Right atrium auricular region (tissue), 2 donors: ENCODE results near the gene ZC3HAV1. TPM values are rescaled to one million over a fixed set of nuclear protein-coding genes. Genes with fewer than 3 reads are reported as not detected.
"Not testable (repeated sequence)": the region's sequence is repeated elsewhere in the genome, so short reads cannot be mapped to it uniquely, and the experiment has no call there.

Experiments used
- DNase-seq: peaks from one replicate; pipeline ENCODE4 v3.0.0-alpha.2; 2019; ENCODE audit warnings: low spot score
- H3K27ac ChIP-seq, 2 donors: fragments of 200-600 bp; sonication (generic); 1 replicate in 1 of 2; 2 replicates in 1 of 2; pipeline ENCODE4 v1.5.1; 2016 to 2019
- H3K27me3 ChIP-seq, 2 donors: fragments of 200-600 bp; sonication (generic); one replicate each; pipeline versions ENCODE4 v1.5.1 to v1.6.0; 2017 to 2019
- H3K36me3 ChIP-seq: fragments of 200-600 bp; sonication (generic); one replicate; pipeline ENCODE4 v1.5.1; 2016
- H3K4me1 ChIP-seq, 2 donors: fragments of 200-600 bp; sonication (generic); one replicate each; pipeline versions ENCODE4 v1.5.1 to v1.6.0; 2017 to 2019
- H3K4me3 ChIP-seq, 2 donors: fragments of 200-600 bp; sonication (generic); 1 replicate in 1 of 2; 2 replicates in 1 of 2; pipeline ENCODE4 v1.5.1; 2017 to 2019; ENCODE audit warnings: mild to moderate bottlenecking in 1 of 2, moderate library complexity in 1 of 2
- H3K9me3 ChIP-seq, 2 donors: fragments of 200-600 bp; sonication (generic); one replicate each; pipeline ENCODE4 v1.5.1; 2019
- CTCF ChIP-seq, 2 donors: fragments of 200-600 bp; sonication (generic); IDR thresholded peaks; one replicate each; pipeline ENCODE4 v1.5.1; 2019; ENCODE audit warnings: antibody characterized with exemption in 2 of 2
- total RNA-seq, 2 donors: library from RNA; depleted of rRNA; stranded (reverse); fragments of >200 nt; gene quantifications; one replicate each; pipeline ENCODE4 v1.1.0, GENCODE V29; 2016

The ZC3HAV1 gene
- total RNA-seq, 2 donors from 2014 or later = 8.0 to 15.2 TPM

DNA sequence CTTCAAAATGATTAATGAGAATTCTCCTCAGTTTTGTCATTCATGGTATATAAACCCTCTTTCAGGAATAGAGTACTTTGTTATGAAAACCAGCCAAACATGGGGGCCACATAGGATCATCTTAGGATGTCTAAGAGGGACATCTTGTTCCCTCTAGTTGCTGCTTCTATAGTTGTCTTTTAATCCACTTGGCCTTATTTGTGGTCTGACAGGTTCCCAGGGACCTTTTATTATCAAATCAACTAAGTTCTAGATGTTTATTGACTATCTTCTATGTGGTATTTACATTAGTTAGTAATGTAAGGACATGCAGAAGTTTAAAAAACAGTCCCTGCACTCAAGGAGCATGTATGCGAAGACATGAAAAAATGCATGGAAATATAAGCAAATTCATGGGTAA, 1.6 kb upstream of the ZC3HAV1 start:
- H3K4me3 ChIP-seq = no peak overlapping the region
- H3K4me1 ChIP-seq = peaks cover 0 to 13% of the 10 kb centered on the region in 2 donors
- no peaks in the 10 kb centered on the region for H3K27me3 ChIP-seq
- H3K36me3 ChIP-seq = no peaks in the 10 kb centered on the region
- TF ChIP-seq CTCF (IDR thresholded peaks at IDR 0.05) = no peak
- no peak overlapping the region for H3K27ac ChIP-seq
- no peaks in the 10 kb centered on the region for H3K9me3 ChIP-seq
- DNase-seq = no peak

DNA sequence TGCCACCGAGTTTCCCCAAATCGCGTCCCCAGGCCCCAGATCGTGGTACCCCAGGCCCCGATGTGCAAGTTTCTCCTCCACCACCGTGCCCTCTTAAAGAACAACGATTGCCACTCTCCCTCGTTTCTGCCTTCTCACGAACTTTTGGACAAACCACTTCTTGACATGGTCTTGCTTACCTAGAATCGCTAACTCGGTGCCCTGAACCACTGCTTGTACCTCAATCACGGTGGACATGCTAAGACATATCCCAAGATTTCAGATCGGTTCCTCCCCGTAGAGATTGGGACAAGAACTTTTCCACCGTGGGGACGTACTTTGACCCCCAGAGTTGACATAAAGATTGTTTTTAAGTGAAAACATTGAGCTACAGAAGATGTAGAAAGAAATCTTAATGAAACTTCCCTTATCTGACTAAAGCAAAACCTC, 477 bp upstream of the ZC3HAV1 start:
- Histone ChIP-seq H3K27ac (peak overlapping the region; percentile 93 to 94), H3K9me3 (no peaks in the 10 kb centered on the region), H3K4me1 (peaks cover 0 to 22% of the 10 kb centered on the region in 2 donors), H3K4me3 (peak overlapping the region; percentile 81 to 84), H3K36me3 (no peaks in the 10 kb centered on the region), H3K27me3 (no peaks in the 10 kb centered on the region)
- no peak for DNase-seq
- TF ChIP-seq CTCF (IDR thresholded peaks at IDR 0.05) = no peak

DNA sequence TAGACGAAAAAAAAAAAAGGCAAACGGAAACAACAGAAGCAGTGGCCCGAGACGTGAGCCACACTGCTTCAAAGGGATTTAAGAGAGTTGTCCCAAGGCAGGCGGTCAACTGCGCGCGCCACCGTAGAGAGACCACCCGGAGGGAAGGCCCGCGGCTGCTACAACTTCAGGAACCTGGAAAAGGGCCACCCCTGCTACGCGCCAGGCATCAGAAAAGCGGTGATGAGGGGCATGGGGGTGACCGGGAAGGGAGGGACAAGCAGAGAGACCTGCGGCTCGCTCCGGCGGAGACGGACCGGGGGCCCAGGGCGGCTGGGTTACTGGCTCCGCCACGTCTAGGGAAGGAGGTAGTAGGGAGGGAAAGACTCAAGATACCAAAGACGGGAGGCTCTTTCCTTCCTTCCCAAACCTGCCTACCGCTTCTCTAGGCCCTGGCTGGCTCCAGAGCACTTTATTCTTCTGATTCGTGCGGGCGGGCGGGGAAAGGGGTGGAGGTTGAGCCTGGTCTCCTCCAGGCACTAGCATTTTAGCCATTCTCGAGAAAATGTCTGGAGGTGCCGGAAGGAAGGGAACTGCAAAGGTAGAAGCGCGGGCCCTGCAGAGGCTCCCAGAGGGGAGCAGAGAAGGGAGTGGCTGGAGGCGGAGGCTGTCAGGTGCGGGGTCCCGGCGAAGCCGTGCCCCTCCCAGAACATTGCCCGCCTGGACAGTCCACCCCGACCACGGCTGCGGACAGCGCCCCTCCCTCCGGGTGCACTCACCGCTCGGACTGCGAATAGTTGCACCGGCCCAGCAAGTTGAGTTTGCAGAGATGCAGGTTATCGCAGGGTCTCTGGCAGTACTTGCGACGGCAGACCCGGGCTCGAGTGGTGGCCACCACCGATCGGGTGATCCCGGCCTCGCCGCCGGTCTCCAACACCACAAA, 993 bp downstream of the ZC3HAV1 start:
- Histone ChIP-seq H3K4me1 (peaks cover 0 to 25% of the 10 kb centered on the region in 2 donors), H3K4me3 (peak overlapping the region; percentile 81 to 84), H3K27ac (peak overlapping the region; percentile 93 to 94), H3K9me3 (no peaks in the 10 kb centered on the region), H3K36me3 (no peaks in the 10 kb centered on the region), H3K27me3 (no peaks in the 10 kb centered on the region)
- no peak for TF ChIP-seq CTCF (IDR thresholded peaks at IDR 0.05)
- no peak for DNase-seq

DNA sequence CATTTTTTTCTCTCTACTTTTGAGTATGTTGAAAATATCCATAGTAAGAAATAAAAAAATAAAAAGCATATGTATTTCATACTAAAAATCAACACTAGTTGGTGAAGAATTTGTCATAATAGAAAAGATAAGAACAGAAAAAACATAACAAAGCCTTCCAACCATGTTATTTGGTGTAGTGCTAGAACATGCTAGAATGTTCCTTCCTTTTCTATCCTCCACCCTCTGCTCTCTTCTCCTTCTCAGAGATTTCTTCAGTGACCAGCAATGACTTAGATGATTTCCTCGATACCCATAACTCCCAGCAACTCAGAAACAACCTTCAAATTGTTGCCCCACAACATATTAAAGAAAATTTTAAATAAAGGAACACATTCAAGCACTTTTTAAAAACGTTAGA, 2.6 kb downstream of the ZC3HAV1 start:
- Histone ChIP-seq H3K27ac (peak overlapping the region; percentile 93 to 94), H3K9me3 (no peaks in the 10 kb centered on the region), H3K27me3 (no peaks in the 10 kb centered on the region), H3K4me1 (peaks cover 0 to 29% of the 10 kb centered on the region in 2 donors), H3K36me3 (no peaks in the 10 kb centered on the region), H3K4me3 (peak overlapping the region; percentile 81 to 84)
- DNase-seq = no peak
- TF ChIP-seq CTCF (IDR thresholded peaks at IDR 0.05) = no peak

GRCh38 chr7:139106227-139106626, 3.3 kb downstream of the ZC3HAV1 start:
- peaks cover 0 to 29% of the 10 kb centered on the region in 2 donors for H3K4me1 ChIP-seq
- not testable (repeated sequence) for H3K9me3 ChIP-seq, H3K27me3 ChIP-seq, H3K4me3 ChIP-seq, H3K36me3 ChIP-seq, DNase-seq
- peak overlapping the region; percentile 38 to 93 for H3K27ac ChIP-seq

DNA sequence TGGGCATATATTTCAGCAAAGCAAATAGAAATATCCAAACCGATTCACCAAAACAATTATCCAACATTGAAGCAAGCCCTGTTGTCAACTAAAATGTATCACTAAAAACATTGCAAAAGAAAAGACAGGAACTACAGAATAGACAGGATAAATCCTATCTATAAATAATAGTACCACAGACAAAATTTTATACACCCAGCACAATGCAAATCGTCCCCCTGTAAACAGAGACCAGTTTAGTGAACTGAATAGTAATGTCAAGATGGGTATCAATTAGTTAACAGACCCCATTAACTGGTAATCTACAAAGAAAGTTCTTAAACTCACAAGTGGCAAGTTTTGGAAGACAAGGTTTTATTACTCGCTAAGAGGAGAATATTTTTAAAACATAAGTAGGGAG, 4.0 kb downstream of the ZC3HAV1 start:
- no peak overlapping the region for H3K4me3 ChIP-seq
- no peaks in the 10 kb centered on the region for H3K36me3 ChIP-seq
- H3K27ac ChIP-seq = peak overlapping the region; percentile 38 to 93

More for the DNA sequence above, 4.0 kb downstream of the ZC3HAV1 start:
- H3K9me3 ChIP-seq = no peaks in the 10 kb centered on the region
- DNase-seq = no peak
- H3K4me1 ChIP-seq = peaks cover 0 to 29% of the 10 kb centered on the region in 2 donors
- no peak for TF ChIP-seq CTCF (IDR thresholded peaks at IDR 0.05)
- no peaks in the 10 kb centered on the region for H3K27me3 ChIP-seq
